Chondrocyte (in vitro differentiated cells): Measurements from ENCODE around the gene NUF2. TPM values are rescaled to one million over a fixed set of nuclear protein-coding genes. Genes with fewer than 3 reads are reported as not detected.
"Not testable (repeated sequence)": the region's sequence is repeated elsewhere in the genome, so short reads cannot be mapped to it uniquely, and the experiment has no call there.

Source experiments
- DNase-seq: peaks from one replicate; pipeline ENCODE4 v3.0.0; 2021; ENCODE audit warnings: mixed read lengths, low spot score
- H3K27ac Mint-ChIP-seq: one replicate; pipeline ENCODE4 v1.8.0; 2021; ENCODE audit warnings: mild to moderate bottlenecking, moderate library complexity, mixed read lengths; ENCODE audit not compliant: unreplicated experiment
- H3K27me3 Mint-ChIP-seq: 2 replicates; pipeline ENCODE4 v1.8.0; 2021; ENCODE audit warnings: low read depth, mixed read lengths
- H3K36me3 Mint-ChIP-seq: 2 replicates; pipeline ENCODE4 v1.8.0; 2021; ENCODE audit warnings: low read depth, mixed read lengths
- H3K4me1 Mint-ChIP-seq: 2 replicates; pipeline ENCODE4 v1.8.0; 2021; ENCODE audit warnings: low read depth, mild to moderate bottlenecking, mixed read lengths
- H3K4me3 Mint-ChIP-seq: one replicate; pipeline ENCODE4 v1.8.0; 2021; ENCODE audit warnings: mild to moderate bottlenecking, moderate library complexity, mixed read lengths; ENCODE audit not compliant: unreplicated experiment
- H3K9me3 Mint-ChIP-seq: 2 replicates; pipeline ENCODE4 v1.8.0; 2021; ENCODE audit warnings: low read depth, mixed read lengths
- total RNA-seq: library from RNA; stranded (reverse); gene quantifications from 3 replicates; pipeline ENCODE4 v1.2.1, GENCODE V29; 2021
- TF ChIP-seq, protein P1 (sequence below): fragments of 200-600 bp; sonication (generic); IDR thresholded peaks from 2 replicates; pipeline ENCODE4 v1.5.0; 2021; ENCODE audit warnings: antibody characterized with exemption, mild to moderate bottlenecking, moderate library complexity

Gene NUF2
- total RNA-seq, 1 donor from 2014 or later, result 4.3 TPM

- Mint-ChIP-seq H3K4me1 (peaks cover 6% of the 10 kb centered on the region), H3K9me3 (no peaks in the 10 kb centered on the region), H3K27ac (peak overlapping the region; percentile 64), H3K36me3 (no peaks in the 10 kb centered on the region), H3K4me3 (no peak overlapping the region), H3K27me3 (no peaks in the 10 kb centered on the region)
- DNase-seq, result no peak
- TF ChIP-seq, protein P1, sequence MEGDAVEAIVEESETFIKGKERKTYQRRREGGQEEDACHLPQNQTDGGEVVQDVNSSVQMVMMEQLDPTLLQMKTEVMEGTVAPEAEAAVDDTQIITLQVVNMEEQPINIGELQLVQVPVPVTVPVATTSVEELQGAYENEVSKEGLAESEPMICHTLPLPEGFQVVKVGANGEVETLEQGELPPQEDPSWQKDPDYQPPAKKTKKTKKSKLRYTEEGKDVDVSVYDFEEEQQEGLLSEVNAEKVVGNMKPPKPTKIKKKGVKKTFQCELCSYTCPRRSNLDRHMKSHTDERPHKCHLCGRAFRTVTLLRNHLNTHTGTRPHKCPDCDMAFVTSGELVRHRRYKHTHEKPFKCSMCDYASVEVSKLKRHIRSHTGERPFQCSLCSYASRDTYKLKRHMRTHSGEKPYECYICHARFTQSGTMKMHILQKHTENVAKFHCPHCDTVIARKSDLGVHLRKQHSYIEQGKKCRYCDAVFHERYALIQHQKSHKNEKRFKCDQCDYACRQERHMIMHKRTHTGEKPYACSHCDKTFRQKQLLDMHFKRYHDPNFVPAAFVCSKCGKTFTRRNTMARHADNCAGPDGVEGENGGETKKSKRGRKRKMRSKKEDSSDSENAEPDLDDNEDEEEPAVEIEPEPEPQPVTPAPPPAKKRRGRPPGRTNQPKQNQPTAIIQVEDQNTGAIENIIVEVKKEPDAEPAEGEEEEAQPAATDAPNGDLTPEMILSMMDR, result no peak
These were observed 12.9 kb upstream of the NUF2 start for GRCh38 chr1:163308811-163309210.

- H3K4me3 Mint-ChIP-seq, result no peak overlapping the region
- H3K27me3 Mint-ChIP-seq, result no peaks in the 10 kb centered on the region
- H3K9me3 Mint-ChIP-seq, result no peaks in the 10 kb centered on the region
- H3K27ac Mint-ChIP-seq, result no peak overlapping the region
- H3K36me3 Mint-ChIP-seq, result no peaks in the 10 kb centered on the region
- TF ChIP-seq, protein P1, result peak; percentile 99
- DNase-seq, result no peak
- H3K4me1 Mint-ChIP-seq, result peaks cover 3% of the 10 kb centered on the region
These were observed 5.9 kb upstream of the NUF2 start for GRCh38 chr1:163315773-163316374.

- no peak for DNase-seq
- peaks cover 25% of the 10 kb centered on the region for H3K4me1 Mint-ChIP-seq
- peak overlapping the region; percentile 95 for H3K27ac Mint-ChIP-seq
- TF ChIP-seq, protein P1, result no peak
- H3K4me3 Mint-ChIP-seq, result peak overlapping the region; percentile 95
- H3K9me3 Mint-ChIP-seq, result no peaks in the 10 kb centered on the region
- no peaks in the 10 kb centered on the region for H3K27me3 Mint-ChIP-seq
- no peaks in the 10 kb centered on the region for H3K36me3 Mint-ChIP-seq
These were observed 863 bp upstream of the NUF2 start for GRCh38 chr1:163320891-163321290.

DNA sequence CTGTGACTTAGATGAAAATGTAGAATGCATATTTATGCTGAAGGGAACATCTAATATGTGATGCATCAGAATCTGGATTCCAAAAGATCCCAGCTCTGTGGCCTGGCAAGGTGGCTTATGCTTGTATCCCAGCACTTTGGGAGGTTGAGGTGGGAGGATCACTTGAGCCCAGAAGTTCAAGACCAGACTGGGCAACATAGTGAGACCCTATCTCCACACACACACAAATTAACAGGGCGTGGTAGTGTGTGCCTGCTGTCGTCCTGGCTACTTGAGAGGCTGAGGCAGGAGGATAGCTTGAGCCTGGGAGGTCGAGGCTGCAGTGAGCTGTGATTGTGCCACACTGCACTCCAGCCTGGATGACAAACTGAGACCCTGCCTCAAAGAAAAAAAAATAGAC lies 1.6 kb downstream of the NUF2 start:
- not testable (repeated sequence) for DNase-seq, H3K27me3 Mint-ChIP-seq, H3K36me3 Mint-ChIP-seq, H3K27ac Mint-ChIP-seq, H3K9me3 Mint-ChIP-seq
- H3K4me1 Mint-ChIP-seq, result peaks cover 25% of the 10 kb centered on the region
- peak overlapping the region; percentile 95 for H3K4me3 Mint-ChIP-seq

- TF ChIP-seq, protein P1, result no peak
- Mint-ChIP-seq H3K27me3 (no peaks in the 10 kb centered on the region), H3K9me3 (peaks cover 23% of the 10 kb centered on the region), H3K4me1 (no peaks in the 10 kb centered on the region), H3K4me3 (no peak overlapping the region), H3K36me3 (peaks cover 9% of the 10 kb centered on the region), H3K27ac (no peak overlapping the region)
- DNase-seq, result no peak
These were observed 9.4 kb downstream of the NUF2 start for GRCh38 chr1:163331116-163331515.

DNA sequence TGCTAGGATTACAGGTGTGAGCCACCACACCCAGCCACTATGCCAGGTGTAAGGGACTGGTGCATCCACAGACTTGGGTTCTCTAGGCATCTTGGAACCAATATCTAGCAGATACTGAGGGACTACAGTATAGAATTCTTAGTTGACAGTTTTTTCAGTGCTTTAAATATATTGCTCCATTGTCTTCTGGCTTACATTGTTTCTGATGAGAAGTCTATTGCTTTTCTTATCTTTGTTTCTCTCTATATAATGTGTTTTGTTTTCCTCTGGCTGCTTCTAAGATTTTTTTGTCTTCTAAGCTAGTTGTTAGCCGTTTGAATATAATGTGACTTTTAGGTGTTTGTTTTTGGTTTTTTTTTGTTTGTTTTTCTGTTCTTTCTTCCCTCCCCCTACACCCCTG lies 13.5 kb downstream of the NUF2 start:
- DNase-seq, result no peak
- H3K36me3 Mint-ChIP-seq, result peaks cover 9% of the 10 kb centered on the region
- no peaks in the 10 kb centered on the region for H3K4me1 Mint-ChIP-seq
- TF ChIP-seq, protein P1, result no peak
- H3K27me3 Mint-ChIP-seq, result no peaks in the 10 kb centered on the region
- H3K27ac Mint-ChIP-seq, result no peak overlapping the region
- H3K4me3 Mint-ChIP-seq, result no peak overlapping the region
- peaks cover 23% of the 10 kb centered on the region for H3K9me3 Mint-ChIP-seq
